PC-3 (cell line): ENCODE data around the gene MLF2.

Source experiments
- EZH2 ChIP-seq: fragments of 300-600 bp; sonication (generic); IDR thresholded peaks from one replicate; pipeline ENCODE4 v1.6.1; 2017; ENCODE audit warnings: antibody characterized with exemption, mild to moderate bottlenecking, low read length; ENCODE audit not compliant: unreplicated experiment
- EZH2phosphoT487 ChIP-seq: fragments of 300-600 bp; sonication (generic); IDR thresholded peaks from 2 replicates; pipeline ENCODE4 v1.6.1; 2018; ENCODE audit warnings: mild to moderate bottlenecking, antibody characterized with exemption, low read length, borderline replicate concordance
- TF ChIP-seq, protein P1 (sequence below): fragments of 300-600 bp; sonication (generic); conservative IDR thresholded peaks from 2 replicates; pipeline ENCODE4 v1.5.1; 2017; ENCODE audit warnings: antibody characterized with exemption, low read depth, mild to moderate bottlenecking, low read length

GRCh38 chr12:6723607-6724408, 29.1 kb downstream of the MLF2 start, which contains the start of gene COPS7A:
- TF ChIP-seq, protein P1, sequence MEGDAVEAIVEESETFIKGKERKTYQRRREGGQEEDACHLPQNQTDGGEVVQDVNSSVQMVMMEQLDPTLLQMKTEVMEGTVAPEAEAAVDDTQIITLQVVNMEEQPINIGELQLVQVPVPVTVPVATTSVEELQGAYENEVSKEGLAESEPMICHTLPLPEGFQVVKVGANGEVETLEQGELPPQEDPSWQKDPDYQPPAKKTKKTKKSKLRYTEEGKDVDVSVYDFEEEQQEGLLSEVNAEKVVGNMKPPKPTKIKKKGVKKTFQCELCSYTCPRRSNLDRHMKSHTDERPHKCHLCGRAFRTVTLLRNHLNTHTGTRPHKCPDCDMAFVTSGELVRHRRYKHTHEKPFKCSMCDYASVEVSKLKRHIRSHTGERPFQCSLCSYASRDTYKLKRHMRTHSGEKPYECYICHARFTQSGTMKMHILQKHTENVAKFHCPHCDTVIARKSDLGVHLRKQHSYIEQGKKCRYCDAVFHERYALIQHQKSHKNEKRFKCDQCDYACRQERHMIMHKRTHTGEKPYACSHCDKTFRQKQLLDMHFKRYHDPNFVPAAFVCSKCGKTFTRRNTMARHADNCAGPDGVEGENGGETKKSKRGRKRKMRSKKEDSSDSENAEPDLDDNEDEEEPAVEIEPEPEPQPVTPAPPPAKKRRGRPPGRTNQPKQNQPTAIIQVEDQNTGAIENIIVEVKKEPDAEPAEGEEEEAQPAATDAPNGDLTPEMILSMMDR = no peak
- TF ChIP-seq EZH2phosphoT487 (no peak), EZH2 (no peak)
